Cardiac muscle cell (in vitro differentiated cells and primary cell): Measurements from ENCODE around the gene PIM2. TPM values are rescaled to one million over a fixed set of nuclear protein-coding genes. Genes with fewer than 3 reads are reported as not detected.

Experiments
- DNase-seq, 2 donors: peaks; one replicate each; pipeline versions ENCODE4 v3.0.0 to v3.0.0-alpha.2; 2010 to 2017; ENCODE audit warnings: low read depth in 1 of 2, low spot score in 1 of 2
- H3K27ac ChIP-seq: fragments of 200-600 bp; sonication (generic); 2 replicates; pipeline ENCODE4 v1.5.1; 2016
- H3K27me3 ChIP-seq: fragments of 200-600 bp; sonication (generic); 2 replicates; pipeline ENCODE4 v1.6.0; 2016; ENCODE audit warnings: control low read depth
- H3K36me3 ChIP-seq: fragments of 200-600 bp; sonication (generic); 2 replicates; pipeline ENCODE4 v1.5.1; 2016; ENCODE audit warnings: control low read depth
- H3K4me1 ChIP-seq: fragments of 200-600 bp; sonication (generic); 2 replicates; pipeline ENCODE4 v1.8.1; 2017; ENCODE audit warnings: low read depth, mild to moderate bottlenecking, mixed run types
- H3K4me3 ChIP-seq: fragments of 200-600 bp; sonication (generic); 2 replicates; pipeline ENCODE4 v1.5.1; 2016; ENCODE audit warnings: mild to moderate bottlenecking
- H3K9me3 ChIP-seq: fragments of 200-600 bp; sonication (generic); 2 replicates; pipeline ENCODE4 v1.5.1; 2017; ENCODE audit warnings: low read depth, mild to moderate bottlenecking, control low read depth
- polyA plus RNA-seq: library from polyadenylated mRNA; unstranded; fragments of >200 nt; fragmentation: Nextera tagmentation; extraction: Ambion mirVana; gene quantifications from 2 replicates; pipeline ENCODE4 v1.2.1, GENCODE V29; 2016
- total RNA-seq: library from RNA; depleted of rRNA; stranded (reverse); fragments of >200 nt; gene quantifications from 2 replicates; pipeline ENCODE4 v1.2.3, GENCODE V29; 2016
- TF ChIP-seq, protein P1 (sequence below): IDR thresholded peaks from 2 replicates; pipeline ENCODE4 v1.5.1; 2012; ENCODE audit warnings: low read depth, mild to moderate bottlenecking, low read length

PIM2 gene
- total and polyA plus RNA-seq, 2 experiments from 2014 or later, result 20.7 to 25.2 TPM

DNA sequence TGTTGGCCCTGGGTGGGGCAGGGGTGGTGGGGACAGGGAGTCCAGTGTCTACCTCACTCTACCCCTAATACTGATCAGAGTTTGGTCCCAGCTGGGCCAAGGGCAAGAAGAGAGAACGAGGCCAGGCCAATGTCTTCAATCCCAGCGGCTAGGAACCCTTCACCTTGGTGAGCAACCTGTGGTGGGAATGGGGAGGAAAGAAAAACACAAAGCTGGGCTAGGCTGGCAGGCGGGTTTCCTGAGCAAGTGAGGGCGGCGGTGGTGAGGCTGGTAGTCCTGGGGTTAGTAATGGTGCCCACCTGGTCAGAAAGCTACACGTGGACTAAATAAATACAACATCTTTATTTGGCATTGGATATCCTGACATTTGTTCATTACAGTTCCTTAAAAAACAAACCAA, 15.5 kb downstream of the PIM2 start:
- Histone ChIP-seq H3K4me1 (no peaks in the 10 kb centered on the region), H3K9me3 (no peaks in the 10 kb centered on the region)

DNA sequence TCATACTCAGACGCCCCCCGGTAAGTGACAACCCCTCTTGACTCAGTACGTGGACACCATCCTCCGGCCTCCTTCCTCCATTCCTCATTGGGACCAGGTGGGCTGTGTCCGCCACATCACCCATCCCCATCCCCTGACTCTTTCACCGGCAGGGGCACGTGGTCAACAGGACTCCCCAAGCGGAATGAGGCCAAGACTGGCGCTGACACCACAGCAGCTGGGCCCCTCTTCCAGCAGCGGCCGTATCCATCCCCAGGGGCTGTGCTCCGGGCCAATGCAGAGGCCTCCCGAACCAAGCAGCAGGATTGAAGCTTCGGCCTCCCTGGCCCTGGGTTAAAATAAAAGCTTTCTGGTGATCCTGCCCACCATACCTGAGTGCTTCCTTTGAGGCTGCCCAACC, 16.0 kb downstream of the PIM2 start:
- TF ChIP-seq, protein P1, sequence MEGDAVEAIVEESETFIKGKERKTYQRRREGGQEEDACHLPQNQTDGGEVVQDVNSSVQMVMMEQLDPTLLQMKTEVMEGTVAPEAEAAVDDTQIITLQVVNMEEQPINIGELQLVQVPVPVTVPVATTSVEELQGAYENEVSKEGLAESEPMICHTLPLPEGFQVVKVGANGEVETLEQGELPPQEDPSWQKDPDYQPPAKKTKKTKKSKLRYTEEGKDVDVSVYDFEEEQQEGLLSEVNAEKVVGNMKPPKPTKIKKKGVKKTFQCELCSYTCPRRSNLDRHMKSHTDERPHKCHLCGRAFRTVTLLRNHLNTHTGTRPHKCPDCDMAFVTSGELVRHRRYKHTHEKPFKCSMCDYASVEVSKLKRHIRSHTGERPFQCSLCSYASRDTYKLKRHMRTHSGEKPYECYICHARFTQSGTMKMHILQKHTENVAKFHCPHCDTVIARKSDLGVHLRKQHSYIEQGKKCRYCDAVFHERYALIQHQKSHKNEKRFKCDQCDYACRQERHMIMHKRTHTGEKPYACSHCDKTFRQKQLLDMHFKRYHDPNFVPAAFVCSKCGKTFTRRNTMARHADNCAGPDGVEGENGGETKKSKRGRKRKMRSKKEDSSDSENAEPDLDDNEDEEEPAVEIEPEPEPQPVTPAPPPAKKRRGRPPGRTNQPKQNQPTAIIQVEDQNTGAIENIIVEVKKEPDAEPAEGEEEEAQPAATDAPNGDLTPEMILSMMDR, result no peak
- no peak for DNase-seq
- Histone ChIP-seq H3K9me3 (no peaks in the 10 kb centered on the region), H3K4me1 (no peaks in the 10 kb centered on the region), H3K27ac (no peak overlapping the region), H3K36me3 (peaks cover 3% of the 10 kb centered on the region), H3K4me3 (no peak overlapping the region), H3K27me3 (no peaks in the 10 kb centered on the region)

More for the DNA sequence above, 15.5 kb downstream of the PIM2 start:
- no peak for DNase-seq
- H3K27me3 ChIP-seq, result no peaks in the 10 kb centered on the region
- H3K4me3 ChIP-seq, result no peak overlapping the region
- TF ChIP-seq, protein P1, result no peak
- H3K27ac ChIP-seq, result no peak overlapping the region
- H3K36me3 ChIP-seq, result peaks cover 3% of the 10 kb centered on the region

DNA sequence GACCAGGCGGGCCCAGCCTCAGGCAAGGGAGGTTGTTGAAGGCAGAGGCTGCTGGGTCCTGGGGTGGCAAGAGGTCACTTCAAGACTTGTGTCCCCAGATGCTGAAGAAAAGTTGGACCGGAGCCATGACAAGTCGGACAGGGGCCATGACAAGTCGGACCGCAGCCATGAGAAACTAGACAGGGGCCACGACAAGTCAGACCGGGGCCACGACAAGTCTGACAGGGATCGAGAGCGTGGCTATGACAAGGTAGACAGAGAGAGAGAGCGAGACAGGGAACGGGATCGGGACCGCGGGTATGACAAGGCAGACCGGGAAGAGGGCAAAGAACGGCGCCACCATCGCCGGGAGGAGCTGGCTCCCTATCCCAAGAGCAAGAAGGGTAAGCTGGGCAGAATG, 16.7 kb downstream of the PIM2 start:
- H3K36me3 ChIP-seq, result peaks cover 3% of the 10 kb centered on the region
- H3K27ac ChIP-seq, result no peak overlapping the region
- no peak for DNase-seq
- TF ChIP-seq, protein P1, result no peak
- H3K4me3 ChIP-seq, result no peak overlapping the region
- H3K4me1 ChIP-seq, result no peaks in the 10 kb centered on the region
- H3K27me3 ChIP-seq, result no peaks in the 10 kb centered on the region
- H3K9me3 ChIP-seq, result no peaks in the 10 kb centered on the region

DNA sequence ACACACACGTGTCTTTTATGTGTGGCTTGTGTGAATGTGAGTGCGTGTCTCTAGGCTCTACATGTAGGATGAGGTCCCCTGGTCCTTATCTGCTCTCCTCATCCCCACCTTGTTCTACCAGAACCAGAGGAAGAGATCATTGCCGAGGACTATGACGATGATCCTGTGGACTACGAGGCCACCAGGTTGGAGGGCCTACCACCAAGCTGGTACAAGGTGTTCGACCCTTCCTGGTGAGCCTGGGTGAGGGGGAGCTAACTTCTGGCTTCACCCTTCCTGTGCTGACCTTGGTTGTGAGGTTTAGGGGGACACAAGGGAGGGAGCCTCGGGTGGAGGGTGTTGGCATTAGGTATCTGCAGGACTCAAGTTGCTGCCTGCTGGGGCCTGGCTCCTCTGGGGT, 17.8 kb downstream of the PIM2 start:
- Histone ChIP-seq H3K27ac (no peak overlapping the region), H3K27me3 (no peaks in the 10 kb centered on the region), H3K36me3 (peaks cover 3% of the 10 kb centered on the region), H3K4me3 (no peak overlapping the region), H3K4me1 (no peaks in the 10 kb centered on the region), H3K9me3 (no peaks in the 10 kb centered on the region)
- TF ChIP-seq, protein P1, result no peak
- DNase-seq, result no peak

DNA sequence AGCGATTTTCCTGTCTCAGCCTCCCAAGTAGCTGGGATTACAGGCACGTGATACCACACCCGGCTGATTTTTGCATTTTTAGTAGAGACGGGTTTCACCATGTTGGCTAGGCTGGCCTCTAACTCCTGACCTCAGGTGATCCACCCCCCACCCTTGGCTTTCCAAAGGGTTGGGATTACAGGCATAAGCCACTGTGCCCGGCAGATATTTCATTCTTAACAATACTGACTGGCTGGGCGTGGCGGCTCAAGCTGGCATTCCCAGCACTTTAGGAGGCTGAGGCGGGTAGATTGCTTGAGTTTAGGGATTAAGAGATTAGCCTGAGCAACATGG, 19.8 kb downstream of the PIM2 start:
- peaks cover 3% of the 10 kb centered on the region for H3K36me3 ChIP-seq
- no peaks in the 10 kb centered on the region for H3K9me3 ChIP-seq
- H3K4me1 ChIP-seq, result no peaks in the 10 kb centered on the region
- peak overlapping the region; percentile 17 for H3K27ac ChIP-seq
- H3K4me3 ChIP-seq, result no peak overlapping the region
- DNase-seq, result no peak
- TF ChIP-seq, protein P1, result no peak
- no peaks in the 10 kb centered on the region for H3K27me3 ChIP-seq
